HG02943 (cell line): ENCODE measurements around the gene AJM1.
"Not testable (repeated sequence)": the region's sequence is repeated elsewhere in the genome, so short reads cannot be mapped to it uniquely, and the experiment has no call there.

ENCODE experiments used
- ATAC-seq: cut with Tn5 transposase; IDR thresholded peaks from one replicate; pipeline ENCODE4 v1.9.1; 2021; ENCODE audit warnings: mild to moderate bottlenecking, low read depth, moderate library complexity; ENCODE audit not compliant: unreplicated experiment

Gene AJM1

GRCh38 chr9:136865768-136866103, 23.5 kb downstream of the AJM1 start:
- no peak for ATAC-seq

- ATAC-seq: not testable (repeated sequence)
These were observed 24.7 kb downstream of the AJM1 start for GRCh38 chr9:136866898-136867421.

- no peak for ATAC-seq
These were observed 25.2 kb downstream of the AJM1 start for GRCh38 chr9:136867480-136867879.

- no peak for ATAC-seq
These were observed 25.6 kb downstream of the AJM1 start for GRCh38 chr9:136867917-136868316.

GRCh38 chr9:136868644-136869043, 26.4 kb downstream of the AJM1 start:
- ATAC-seq: no peak

GRCh38 chr9:136869611-136870010, 27.3 kb downstream of the AJM1 start:
- not testable (repeated sequence) for ATAC-seq

- no peak for ATAC-seq
These were observed 32.9 kb downstream of the AJM1 start for GRCh38 chr9:136875155-136875554.

- no peak for ATAC-seq
These were observed 34.2 kb downstream of the AJM1 start for GRCh38 chr9:136876476-136876875.

GRCh38 chr9:136880651-136881050, 38.4 kb downstream of the AJM1 start:
- ATAC-seq: no peak

- no peak for ATAC-seq
These were observed 39.4 kb downstream of the AJM1 start for GRCh38 chr9:136881691-136882108.

- no peak for ATAC-seq
These were observed 40.0 kb downstream of the AJM1 start for GRCh38 chr9:136882109-136882946.

GRCh38 chr9:136882947-136883283, 40.6 kb downstream of the AJM1 start:
- ATAC-seq: not testable (repeated sequence)

GRCh38 chr9:136883670-136884069, 41.4 kb downstream of the AJM1 start:
- not testable (repeated sequence) for ATAC-seq

- peak; percentile 80 for ATAC-seq
These were observed 43.8 kb downstream of the AJM1 start, which contains the start of gene TRAF2 for GRCh38 chr9:136885950-136886578. Gene TRAF2, plus strand, starts transcription at chr9:136886516. Its CDS starts 12,225 bp downstream, at chr9:136898741.

GRCh38 chr9:136886610-136887597, 44.6 kb downstream of the AJM1 start:
- peak; percentile 10 for ATAC-seq

- ATAC-seq: no peak
These were observed 46.2 kb downstream of the AJM1 start for GRCh38 chr9:136888454-136888853.

GRCh38 chr9:136889858-136890257, 47.6 kb downstream of the AJM1 start:
- no peak for ATAC-seq

- no peak for ATAC-seq
These were observed 48.4 kb downstream of the AJM1 start for GRCh38 chr9:136890661-136891060.
